Measurements from ENCODE around the gene SAMD14.

- peak; percentile 87 to 92 for TF ChIP-seq CTCF (conservative IDR thresholded peaks at IDR 0.05 in 1 of 2, IDR thresholded peaks at IDR 0.05 in 1 of 2; ENCODE audit: low read depth in 1 of 2, low read length in 2 of 2)
- no peak for TF ChIP-seq EZH2 (IDR thresholded peaks at IDR 0.05; ENCODE audit: low read length, missing control alignments)
These were observed 39.3 kb upstream of the SAMD14 start for GRCh38 chr17:50169121-50169764.
